Pons (tissue), 1 donor: ENCODE measurements around the gene CCR9.
A peak's percentile ranks its signal among the peaks of the same experiment; 100 is the strongest.

ENCODE experiments used
- DNase-seq: peaks from one replicate; pipeline ENCODE4 v3.0.0-alpha.2; 2016; ENCODE audit warnings: low spot score

CCR9 gene

DNA sequence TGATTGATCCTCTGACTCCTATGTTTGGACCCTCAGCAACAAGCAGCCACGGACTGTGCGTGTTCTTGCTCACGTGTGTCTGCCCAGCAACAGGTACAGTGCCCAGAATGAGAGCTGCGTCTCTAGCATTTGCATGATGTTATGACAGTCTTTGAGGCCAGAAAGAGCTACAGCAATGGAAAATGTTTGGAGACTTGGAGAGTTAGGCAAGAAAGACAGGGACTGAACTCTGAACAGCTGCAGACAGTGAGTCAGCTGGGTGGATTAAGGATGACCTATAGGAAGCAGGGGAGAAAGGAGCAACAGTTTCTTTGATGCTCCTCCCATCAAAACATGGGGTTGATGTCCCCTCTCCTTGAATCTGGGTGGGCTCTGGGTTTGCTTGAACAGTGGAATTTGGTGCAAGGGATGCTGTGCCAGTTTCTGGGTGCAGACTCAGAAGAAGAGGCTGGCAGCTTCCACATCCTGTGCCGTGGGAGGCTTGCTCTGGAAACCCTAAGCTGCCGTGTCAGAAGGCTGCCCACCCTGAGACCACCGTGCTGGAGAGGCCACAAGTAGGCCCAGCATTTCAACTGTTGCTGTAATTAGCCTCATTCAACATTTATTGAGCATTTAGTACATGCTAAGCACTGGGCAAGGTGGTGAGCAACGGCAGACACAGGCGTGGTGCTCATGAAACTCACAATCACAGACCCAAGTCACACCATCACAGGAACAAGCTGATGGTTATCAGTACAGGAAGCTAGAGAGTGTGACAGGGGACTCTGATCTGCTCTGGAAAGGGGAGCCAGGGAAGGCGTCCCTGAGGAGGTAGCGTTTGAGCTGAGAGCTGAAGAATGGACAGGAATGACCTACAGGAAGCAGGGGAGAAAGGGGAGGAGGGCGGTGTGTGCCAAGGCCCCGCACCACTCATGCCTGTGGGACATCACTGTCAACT lies 21.7 kb downstream of the CCR9 start:
- DNase-seq: no peak

DNA sequence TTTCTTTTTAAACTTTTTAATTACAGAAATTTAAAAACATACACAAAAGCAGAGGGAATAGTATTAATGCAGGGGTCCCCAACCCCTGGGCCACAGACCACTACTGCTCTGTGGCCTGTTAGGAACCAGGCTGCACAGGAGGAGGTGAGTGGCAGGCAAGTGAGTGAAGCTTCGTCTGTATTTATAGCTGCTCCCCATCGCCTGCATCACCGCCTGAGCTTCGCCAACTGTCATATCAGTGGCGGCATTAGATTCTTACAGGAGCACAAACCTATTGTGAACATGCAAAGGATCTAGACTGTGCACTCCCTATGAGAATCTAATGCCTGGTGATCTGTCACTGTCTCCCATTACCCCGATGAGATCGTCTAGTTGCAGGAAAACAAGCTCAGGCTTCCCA lies 22.4 kb downstream of the CCR9 start:
- DNase-seq: no peak

DNA sequence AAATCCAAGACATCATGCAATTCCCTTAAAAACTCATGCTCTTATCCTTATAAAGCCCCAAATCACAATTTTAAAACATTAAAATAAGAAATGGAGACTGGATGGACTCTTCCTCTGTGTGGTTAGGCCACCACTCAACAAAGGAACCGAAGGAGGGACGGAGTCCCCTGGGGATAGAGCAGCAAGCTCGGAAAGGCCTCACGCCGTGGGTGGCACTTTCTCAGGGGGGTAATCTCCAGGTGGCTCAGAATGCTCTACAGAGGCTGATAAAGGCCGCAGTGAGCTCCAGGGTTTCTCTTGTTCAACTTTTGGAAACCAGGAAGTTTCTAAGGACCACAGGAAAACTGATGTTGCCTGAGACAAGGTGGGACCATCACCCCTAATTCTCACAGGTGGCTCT lies 23.2 kb downstream of the CCR9 start:
- no peak for DNase-seq

DNA sequence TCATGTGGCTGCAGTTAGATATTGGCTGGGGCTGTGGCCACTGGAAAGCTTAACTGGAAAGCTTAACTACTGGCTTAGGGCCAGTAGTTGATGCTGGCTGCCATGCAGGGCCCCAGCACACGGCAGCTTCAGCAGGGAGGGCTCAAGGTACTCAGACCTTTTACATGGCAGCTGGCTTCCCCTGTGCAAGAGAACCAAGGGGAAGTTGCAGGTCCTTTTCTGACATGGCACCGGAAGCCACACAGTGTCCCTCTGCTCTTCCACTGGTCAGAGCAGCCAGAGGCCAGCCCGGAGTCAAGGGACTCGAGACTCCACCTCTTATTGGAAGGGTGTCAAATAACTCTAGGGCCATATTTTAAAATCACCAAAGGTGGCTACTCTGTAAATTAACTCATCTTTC lies 24.5 kb downstream of the CCR9 start:
- no peak for DNase-seq

DNA sequence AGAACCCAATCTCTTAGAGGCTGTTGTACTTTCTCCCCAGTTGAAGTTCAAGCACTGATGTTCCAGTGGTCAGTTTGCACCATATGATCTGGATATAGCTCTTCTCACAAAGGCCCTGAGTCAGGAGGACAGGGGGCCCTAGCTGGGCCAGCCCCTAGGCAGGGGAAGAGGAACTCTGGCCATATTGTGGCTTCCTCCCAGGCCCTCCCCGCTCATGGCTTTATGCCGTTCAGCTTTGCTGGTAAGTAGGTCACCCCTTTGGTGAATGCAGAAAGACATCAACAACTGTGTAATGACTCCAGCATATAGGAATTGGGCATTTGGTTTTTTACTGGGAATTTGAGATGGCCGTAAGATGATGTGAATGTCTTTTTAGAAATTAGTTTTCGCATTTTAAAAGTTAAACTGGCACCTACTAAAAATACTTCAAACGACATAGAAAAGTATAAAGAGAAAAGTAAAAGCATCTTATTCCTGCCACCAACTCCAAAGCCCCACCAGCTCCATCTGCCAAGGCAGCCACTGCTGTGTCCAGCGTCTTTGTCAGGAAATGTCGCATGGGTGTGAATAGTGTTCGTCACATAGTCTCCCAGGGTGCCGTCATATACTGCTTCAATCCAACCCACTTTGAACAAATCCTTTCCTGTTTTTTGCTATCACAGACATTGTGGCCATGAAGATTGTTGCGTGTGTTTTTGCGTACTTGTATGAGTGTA lies 25.3 kb downstream of the CCR9 start:
- DNase-seq: no peak

DNA sequence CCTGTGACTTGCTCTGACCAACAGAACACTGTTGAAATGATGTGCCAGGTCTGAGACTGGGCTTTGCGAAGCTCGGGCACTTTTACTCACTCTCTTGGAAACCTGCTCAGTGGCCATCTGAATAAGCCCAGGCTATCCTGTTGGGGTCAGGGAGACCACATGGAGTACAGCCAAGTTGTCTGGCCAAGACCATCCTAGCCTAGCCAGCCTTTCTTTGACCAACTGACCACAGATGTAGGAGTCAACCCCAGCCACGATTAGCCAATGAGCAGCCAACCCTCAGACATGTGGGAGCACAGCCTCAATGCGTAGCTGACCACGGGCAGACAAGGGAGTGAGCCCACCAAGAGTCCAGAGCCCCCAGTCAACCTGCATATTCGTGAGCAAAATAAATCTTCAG lies 26.1 kb downstream of the CCR9 start:
- DNase-seq: no peak

DNA sequence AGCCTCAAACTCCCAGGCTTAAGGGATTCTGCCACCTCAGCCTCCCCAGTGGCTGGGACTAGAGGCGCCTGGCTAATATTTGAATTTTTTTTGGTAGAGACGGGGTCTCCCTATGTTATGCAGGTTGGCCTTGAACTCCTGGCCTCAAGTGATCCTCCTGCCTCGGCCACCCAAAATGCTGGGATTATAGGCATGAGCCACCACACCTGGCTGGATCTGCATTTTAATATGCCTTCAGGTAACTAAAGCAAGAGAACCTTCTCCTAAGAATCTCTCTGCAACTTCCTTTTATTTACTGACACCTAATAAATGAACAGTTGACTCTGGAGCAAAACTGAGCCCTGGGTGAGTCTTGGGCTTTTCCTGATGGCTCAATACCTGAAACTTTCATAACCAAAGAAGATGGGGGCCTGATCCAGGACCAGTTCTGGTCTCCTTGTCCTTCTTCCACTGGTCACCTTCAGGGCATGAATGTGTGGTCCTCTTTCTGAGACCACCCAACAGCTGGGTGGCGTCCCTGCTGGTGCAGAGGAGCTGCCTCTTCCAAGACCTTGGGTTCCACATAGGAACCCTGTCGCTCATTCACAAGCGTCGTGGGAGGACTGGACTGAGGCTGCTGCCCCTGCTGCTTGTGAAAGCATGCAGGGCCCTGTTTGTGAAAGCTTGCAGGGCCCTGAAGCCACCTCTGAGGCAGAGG lies 28.2 kb downstream of the CCR9 start:
- no peak for DNase-seq

DNA sequence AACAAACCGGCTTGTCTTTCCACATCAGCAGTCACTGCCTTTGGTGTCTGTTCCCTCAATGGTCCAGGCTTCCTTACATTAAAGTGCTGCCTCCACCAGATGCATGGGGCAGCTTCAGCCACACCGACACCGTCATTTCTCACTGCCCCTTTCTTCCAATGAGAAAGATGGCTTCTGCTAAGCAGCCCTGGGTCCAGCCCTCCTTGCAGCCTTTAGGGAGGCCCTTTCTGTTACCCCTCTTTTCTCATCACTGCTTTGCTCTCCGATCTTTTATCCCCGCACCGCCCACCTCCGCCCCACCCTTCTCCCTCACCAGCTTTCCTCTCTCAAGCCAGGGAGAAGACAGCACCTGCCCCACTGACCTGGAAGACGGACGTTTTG lies 28.7 kb downstream of the CCR9 start:
- DNase-seq: no peak

DNA sequence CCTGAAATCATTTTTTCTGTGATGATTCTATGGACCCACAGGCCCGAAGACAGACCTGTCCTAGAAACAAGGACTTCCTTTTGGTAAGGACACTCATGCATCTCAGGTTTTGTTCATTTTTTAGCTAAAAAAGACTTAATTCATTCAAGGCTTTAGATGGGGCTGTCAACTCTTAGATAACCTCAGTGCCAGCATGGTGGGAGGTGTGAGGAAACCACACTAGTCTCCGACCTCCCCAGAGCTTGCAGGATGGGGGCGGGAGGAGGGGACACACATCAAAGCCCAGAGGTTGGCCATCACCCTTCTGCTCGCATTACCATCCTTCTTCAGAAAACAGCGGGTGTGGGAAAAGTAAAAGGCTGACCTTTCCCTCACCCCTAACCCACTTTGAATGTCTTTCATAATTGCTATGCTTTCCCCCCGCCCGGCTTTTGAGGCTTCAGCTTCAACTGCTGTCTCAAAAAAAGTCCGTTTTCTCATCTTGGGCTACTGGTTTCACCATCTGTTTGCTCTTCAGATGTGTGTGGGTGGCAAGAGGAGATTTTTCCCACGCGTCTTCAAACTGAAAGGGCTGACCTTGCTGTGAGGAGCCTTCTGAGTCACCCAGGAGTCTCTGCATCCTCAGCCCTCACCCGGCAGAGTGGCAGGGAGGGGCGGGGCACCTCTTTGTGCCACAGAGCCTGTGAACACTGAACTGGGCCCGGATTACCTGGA lies 29.3 kb downstream of the CCR9 start:
- no peak for DNase-seq

DNA sequence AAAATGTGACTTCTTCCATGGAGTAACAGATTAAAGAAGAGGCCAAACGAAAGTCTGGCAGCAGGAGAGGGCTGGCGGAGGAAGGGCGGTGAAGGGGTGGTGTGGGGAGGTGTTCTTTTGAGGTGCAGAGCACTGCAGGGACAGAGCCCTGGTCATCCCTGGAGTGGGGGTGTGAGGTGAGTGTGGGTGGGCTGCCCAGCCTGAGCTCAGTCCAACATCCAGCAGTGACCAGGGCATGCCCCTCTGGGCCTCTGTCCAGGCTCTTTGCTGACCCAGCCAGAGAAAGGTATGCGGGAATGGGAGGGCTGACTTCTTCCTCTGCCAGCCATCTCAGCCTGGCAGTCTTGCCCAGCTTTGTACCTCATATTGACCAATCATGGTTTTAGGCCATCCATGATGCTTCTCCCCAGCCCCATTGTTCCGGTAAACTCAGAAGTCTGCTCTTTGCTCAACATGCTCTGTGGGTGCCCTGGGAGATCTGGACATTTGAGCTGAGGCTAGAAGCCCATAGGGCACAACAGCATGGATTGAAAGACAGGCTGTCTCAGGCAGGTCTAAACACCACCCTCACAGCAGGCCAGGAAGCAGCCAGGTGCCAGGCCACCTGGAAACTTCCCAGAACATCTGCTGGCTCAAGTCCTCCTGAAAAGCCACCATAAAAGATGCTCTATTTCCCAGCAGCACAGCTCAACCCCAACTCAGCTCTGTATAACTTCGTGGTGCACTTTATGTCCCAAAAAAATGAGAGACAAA lies 31.0 kb downstream of the CCR9 start:
- DNase-seq: no peak

DNA sequence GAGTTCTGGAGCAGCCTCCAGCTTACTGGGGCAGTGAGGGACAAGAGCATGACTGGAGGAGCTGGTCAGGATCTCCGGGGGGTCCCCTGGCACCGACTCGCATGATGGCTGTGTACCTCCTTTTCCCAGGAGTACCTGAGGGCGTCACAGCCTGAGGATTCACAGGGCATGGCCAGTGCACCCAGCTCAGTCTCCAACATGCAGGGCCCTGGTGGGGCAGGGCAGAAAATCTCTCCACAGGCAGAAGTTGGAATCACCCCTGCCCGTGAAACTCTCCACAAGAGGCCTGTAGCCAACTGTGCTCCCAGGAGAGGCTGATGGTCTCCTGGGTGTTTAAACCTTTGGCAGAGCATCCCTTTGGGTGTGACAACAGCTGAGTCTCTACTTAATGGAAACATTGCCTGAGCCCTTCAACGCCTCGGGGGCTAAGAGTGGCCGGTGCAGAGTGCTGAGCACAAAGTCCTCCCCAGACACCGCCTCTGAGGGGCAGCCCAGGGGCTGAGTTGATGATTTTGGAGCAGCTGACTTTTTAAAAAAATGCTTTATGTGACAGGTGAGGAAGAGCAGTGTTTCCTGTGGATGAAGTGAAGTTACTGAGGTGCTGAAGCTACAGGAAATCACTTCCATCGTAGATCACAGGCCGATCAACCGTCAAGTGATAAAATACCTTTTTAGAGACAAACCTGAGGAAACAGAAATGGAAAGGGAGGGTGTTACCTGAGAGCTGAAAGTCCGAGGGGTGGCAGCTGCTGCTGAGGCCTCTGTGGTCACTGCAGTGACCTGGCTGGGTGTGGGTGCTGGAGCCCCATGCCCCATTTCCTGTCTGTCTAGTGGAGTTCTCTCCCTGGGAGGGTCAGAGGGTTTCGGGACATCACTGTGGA lies 35.1 kb downstream of the CCR9 start:
- DNase-seq: no peak

DNA sequence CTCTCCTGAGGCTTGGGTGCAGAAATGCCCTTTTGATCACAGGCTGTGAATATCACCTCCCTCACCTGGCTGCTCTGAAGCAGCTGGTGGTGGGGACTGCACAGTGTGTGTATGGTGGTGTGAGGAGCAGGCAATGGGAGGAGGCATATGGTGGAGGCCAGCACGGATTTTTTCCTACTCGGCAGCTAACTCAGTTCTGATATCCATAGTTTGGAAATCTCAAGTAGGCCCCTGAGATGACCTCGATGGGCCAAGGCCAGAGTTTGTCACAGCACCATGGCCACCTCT lies 35.6 kb downstream of the CCR9 start:
- DNase-seq: no peak

DNA sequence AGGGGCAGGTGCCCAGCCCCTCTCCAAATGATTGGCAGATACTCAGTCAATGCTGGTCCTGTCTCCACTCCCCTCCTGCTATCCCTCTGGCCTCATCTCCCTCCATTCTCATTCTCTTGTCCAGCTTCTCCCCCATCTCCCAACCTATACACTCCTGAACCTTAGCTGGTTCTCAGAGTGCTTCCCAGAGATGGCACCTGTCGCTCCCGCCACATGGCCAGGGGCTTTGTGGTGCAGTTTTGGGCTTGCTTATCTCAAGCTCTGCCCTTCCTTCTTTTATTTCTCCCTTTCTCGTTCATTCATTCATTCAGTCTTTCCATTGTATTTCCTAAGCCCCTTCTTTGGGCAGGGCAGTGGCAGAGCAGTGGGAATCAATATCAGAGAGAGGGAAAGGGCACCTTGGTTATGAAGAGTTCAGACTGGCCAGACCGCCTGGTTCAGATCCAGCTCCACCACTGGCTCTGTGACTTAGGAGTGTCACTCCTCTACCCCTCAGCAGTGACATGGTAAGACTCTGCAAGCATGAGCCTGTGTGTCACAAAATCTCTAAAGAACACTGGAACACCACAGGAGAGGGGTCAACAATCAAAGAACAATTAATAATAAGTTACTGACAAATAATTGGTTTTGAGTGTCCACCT lies 36.7 kb downstream of the CCR9 start:
- no peak for DNase-seq

DNA sequence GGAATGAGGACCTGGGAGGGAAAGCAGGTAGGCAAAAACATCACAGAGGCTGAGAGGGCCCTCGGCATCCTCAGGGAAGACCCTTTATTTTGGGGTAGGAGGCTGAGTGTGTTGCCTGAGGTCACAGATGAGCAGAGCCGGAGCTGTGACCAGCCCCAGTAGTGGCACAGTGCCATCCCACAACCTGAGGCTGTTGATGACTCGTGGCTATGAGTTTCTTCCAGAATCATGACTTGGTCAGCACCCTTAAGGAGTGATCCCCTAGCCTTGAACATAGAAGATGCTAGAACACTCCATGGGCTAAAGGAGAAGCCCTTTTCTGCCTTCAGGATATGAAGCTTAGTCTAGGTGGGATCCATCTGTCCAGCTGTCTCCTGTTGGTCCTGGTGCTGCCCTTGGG lies 37.4 kb downstream of the CCR9 start:
- no peak for DNase-seq

DNA sequence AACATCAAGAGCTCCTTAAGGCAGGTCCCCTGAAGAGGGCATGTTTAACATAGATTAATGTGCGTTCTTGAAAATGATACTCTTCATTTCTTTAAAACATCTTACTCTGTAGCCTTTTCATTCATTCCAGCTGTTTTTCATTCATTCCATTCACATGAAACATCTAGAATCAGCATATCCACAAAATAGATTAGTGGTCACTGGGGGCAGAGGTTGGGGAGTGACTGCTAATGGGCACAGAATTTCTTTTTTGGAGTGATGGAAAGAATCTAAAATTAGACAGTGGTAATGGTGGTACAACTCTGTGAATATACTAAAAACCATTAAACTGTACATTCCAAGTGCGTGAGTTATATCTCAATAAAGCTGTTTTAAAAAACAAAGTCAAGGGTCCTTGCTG lies 41.5 kb downstream of the CCR9 start:
- DNase-seq: no peak

DNA sequence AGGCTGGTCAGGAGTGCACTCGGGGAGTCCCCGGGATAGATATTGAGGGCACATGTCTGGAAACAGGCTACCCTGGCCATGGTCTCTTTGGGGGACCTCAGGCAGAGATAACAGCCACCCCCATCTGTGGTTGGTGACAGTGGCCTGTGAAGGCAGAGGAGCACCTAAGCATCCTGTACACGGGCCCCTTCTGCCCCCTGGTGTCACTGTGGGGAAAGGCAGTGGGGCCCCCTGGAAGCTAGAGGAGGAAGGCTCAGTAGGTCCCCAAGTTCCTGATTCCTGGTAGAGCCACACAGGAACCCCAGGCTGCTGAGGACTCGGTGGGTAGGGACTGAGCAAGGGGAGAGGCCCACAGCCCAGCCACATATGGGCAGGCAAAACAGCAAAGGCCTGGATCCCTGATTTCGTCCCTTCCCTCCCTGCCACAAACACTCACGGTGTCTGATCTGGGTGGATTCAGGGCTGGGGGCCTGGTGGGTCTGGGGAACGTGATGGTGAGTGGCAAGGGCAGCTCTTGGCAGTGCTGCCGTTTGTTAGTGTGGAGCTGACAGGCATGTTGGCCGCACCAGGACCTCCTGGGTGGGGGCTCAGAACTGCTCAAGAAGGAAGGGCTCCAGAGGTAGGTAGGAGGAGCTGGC lies 42.8 kb downstream of the CCR9 start:
- DNase-seq: peak; percentile 6

DNA sequence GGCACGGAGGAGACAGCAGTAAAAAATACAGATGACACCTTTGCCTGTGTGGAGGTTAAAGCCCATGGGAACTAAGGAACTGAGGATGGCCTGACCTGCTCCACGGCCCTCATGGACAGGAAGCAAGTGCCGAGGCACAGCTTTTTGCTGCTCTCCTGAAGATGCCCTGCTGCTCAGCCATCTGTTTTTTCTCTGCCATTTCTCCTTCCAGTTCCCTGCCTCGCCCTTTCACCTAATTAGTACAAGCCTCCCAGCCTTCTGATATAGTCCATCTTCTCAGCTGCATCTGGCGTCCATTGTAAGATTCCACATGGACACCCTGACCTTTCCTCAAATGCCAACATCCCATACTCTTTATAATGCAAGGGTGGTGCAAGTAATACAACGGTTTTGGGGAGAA lies 45.2 kb downstream of the CCR9 start:
- no peak for DNase-seq

DNA sequence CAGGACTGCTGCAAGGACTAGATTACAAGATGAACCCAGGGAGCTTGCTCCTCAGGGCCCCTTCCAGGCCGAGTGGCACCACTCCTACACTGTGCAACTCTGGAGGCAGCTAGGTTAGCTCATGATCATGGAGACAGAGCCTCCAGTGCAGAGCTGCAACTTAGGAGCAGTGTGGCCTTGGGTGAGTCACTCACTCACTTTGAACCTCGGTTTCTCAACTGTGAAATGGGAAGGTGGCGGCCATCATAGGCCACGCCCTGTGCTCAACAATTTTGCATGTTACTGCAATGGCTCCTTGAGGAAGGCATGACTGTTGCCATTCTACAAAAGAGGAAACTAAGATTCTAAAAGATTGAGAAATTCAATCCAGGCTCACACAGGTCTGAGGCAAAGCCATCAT lies 45.8 kb downstream of the CCR9 start:
- DNase-seq: no peak

DNA sequence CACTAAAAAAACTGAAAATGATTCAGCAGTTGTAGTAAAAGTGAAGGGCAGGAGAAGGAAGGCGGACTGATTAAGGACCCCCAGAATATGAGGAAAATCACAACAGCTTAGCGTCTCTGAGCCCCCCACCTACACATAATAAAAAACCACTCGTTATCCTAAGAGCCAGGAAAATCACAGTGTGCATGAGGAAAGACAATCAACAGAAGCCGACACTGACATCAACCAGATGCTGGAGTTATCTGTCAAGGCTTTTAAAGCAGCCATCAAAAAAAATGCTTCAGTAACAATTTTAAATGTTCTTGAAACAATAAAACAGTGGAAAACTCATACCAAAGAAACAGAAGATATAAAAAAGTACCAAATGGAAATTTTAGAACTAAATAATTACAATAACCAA lies 47.2 kb downstream of the CCR9 start:
- no peak for DNase-seq

DNA sequence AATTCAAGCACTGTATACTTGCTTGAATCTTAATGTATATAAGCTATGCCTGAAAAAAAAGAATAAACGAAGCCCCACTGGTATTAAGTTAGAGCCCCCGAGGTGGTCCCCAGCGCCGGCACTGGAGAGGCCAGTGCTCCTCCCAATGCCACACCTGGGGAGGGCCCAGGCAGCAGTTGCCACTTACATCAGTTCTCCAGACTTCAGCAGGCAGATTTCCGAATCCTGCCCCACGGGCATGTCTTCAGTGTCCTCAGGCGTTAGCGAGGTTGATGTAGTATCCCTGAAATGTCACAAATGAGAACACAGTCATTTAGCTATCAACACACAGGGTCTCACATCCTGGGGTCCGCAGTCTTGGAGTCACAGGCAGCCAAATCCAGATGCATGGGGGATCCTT lies 49.9 kb downstream of the CCR9 start:
- no peak for DNase-seq
